ENCODE data around the gene CRTAC1.

Gene CRTAC1

GRCh38 chr10:98030093-98030821 is at the start of gene CRTAC1:
Gene CRTAC1 (minus strand): TSS chr10:98030621. CDS start chr10:98030472, 149 bp downstream.
- DNase-seq (ENCODE audit: low spot score): peak; percentile 17

- no peak for DNase-seq (ENCODE audit: low spot score)
Measured at GRCh38 chr10:98078774-98079173, 48.4 kb upstream of the CRTAC1 start.

GRCh38 chr10:98077223-98077622 is 46.8 kb upstream of the CRTAC1 start:
- no peak for DNase-seq (ENCODE audit: low spot score)

GRCh38 chr10:98076086-98076485 is 45.7 kb upstream of the CRTAC1 start:
- no peak for DNase-seq (ENCODE audit: low spot score)

GRCh38 chr10:98074315-98074911 is 44.0 kb upstream of the CRTAC1 start:
- DNase-seq (ENCODE audit: low spot score): peak; percentile 21

GRCh38 chr10:98067165-98067564 is 36.7 kb upstream of the CRTAC1 start:
- DNase-seq (ENCODE audit: low spot score): no peak

- no peak for DNase-seq (ENCODE audit: low spot score)
Measured at GRCh38 chr10:98063740-98064027, 33.3 kb upstream of the CRTAC1 start.

- DNase-seq (ENCODE audit: low spot score): no peak
Measured at GRCh38 chr10:98062424-98062823, 32.0 kb upstream of the CRTAC1 start.

- no peak for DNase-seq (ENCODE audit: low spot score)
Measured at GRCh38 chr10:98060079-98060478, 29.7 kb upstream of the CRTAC1 start.

- no peak for DNase-seq (ENCODE audit: low spot score)
Measured at GRCh38 chr10:98058295-98058694, 27.9 kb upstream of the CRTAC1 start.

GRCh38 chr10:98055841-98056516 is 25.6 kb upstream of the CRTAC1 start:
- no peak for DNase-seq (ENCODE audit: low spot score)

GRCh38 chr10:98047009-98047741 is 16.8 kb upstream of the CRTAC1 start:
- DNase-seq (ENCODE audit: low spot score): no peak

GRCh38 chr10:98045785-98046389 is 15.5 kb upstream of the CRTAC1 start:
- peak; percentile 68 for DNase-seq (ENCODE audit: low spot score)

- peak; percentile 75 for DNase-seq (ENCODE audit: low spot score)
Measured at GRCh38 chr10:98041352-98042043, 11.1 kb upstream of the CRTAC1 start.

GRCh38 chr10:98039690-98040381 is 9.4 kb upstream of the CRTAC1 start:
- DNase-seq (ENCODE audit: low spot score): no peak

- DNase-seq (ENCODE audit: low spot score): no peak
Measured at GRCh38 chr10:98038288-98038687, 7.9 kb upstream of the CRTAC1 start.

GRCh38 chr10:98035599-98035998 is 5.2 kb upstream of the CRTAC1 start:
- DNase-seq (ENCODE audit: low spot score): no peak

- DNase-seq (ENCODE audit: low spot score): no peak
Measured at GRCh38 chr10:98033515-98033914, 3.1 kb upstream of the CRTAC1 start.

GRCh38 chr10:98031440-98031839 is 1.0 kb upstream of the CRTAC1 start:
- no peak for DNase-seq (ENCODE audit: low spot score)

- no peak for DNase-seq (ENCODE audit: low spot score)
Measured at GRCh38 chr10:98030991-98031431, 590 bp upstream of the CRTAC1 start.

All from AG08395 (cell line).